HEK293T (cell line): ENCODE data around the gene IFI27L2.

ENCODE experiments used
- BHLHE40 ChIP-seq: fragments of 450-650 bp; IDR thresholded peaks from 2 replicates; pipeline ENCODE4 v1.6.1; 2016; ENCODE audit warnings: mild to moderate bottlenecking, moderate library complexity, borderline replicate concordance
- ELF4 ChIP-seq: fragments of 450-650 bp; IDR thresholded peaks from 2 replicates; pipeline ENCODE4 v1.6.1; 2017; ENCODE audit warnings: antibody characterized with exemption
- FOXK2 ChIP-seq: fragments of 450-650 bp; IDR thresholded peaks from 2 replicates; pipeline ENCODE4 v1.6.1; 2016; ENCODE audit warnings: mild to moderate bottlenecking
- TF ChIP-seq, protein P1 (sequence below): fragments of 450-650 bp; IDR thresholded peaks from 2 replicates; pipeline ENCODE4 v1.6.1; 2016

DNA sequence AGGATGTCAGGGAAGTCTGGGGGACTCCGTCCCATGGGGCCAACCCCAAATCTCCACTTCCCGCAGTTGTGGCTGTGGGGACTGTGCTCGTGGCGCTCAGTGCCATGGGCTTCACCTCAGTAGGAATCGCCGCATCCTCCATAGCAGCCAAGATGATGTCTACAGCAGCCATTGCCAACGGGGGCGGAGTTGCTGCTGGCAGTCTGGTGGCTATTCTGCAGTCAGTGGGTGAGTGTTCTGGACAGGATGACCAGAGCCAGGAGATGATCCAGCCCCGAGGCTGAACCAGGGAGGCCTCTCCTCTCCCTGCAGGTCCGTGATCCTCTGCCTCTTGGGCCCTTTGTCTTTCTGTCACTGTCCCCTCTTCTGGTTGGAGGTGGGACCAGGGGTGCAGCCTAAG, 27.7 kb downstream of the IFI27L2 start:
- no peak for TF ChIP-seq FOXK2
- TF ChIP-seq ELF4, result no peak
- TF ChIP-seq, protein P1, sequence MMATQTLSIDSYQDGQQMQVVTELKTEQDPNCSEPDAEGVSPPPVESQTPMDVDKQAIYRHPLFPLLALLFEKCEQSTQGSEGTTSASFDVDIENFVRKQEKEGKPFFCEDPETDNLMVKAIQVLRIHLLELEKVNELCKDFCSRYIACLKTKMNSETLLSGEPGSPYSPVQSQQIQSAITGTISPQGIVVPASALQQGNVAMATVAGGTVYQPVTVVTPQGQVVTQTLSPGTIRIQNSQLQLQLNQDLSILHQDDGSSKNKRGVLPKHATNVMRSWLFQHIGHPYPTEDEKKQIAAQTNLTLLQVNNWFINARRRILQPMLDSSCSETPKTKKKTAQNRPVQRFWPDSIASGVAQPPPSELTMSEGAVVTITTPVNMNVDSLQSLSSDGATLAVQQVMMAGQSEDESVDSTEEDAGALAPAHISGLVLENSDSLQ, result no peak
- no peak for TF ChIP-seq BHLHE40
